Measurements from ENCODE around the gene MUSK.
"Not testable (repeated sequence)": the region's sequence is repeated elsewhere in the genome, so short reads cannot be mapped to it uniquely, and the experiment has no call there.

MUSK gene

GRCh38 chr9:110810262-110810976, 141.8 kb downstream of the MUSK start:
- no peak for DNase-seq (ENCODE audit: low read depth)

- DNase-seq (ENCODE audit: low read depth): no peak
Measured at GRCh38 chr9:110812886-110813285, 144.3 kb downstream of the MUSK start.

- DNase-seq (ENCODE audit: low read depth): no peak
Measured at GRCh38 chr9:110814159-110814558, 145.6 kb downstream of the MUSK start.

GRCh38 chr9:110815361-110815760, 146.8 kb downstream of the MUSK start:
- DNase-seq (ENCODE audit: low read depth): no peak

GRCh38 chr9:110820381-110820780, 151.8 kb downstream of the MUSK start:
- DNase-seq (ENCODE audit: low read depth): no peak

GRCh38 chr9:110821064-110821463, 152.5 kb downstream of the MUSK start:
- DNase-seq (ENCODE audit: low read depth): no peak

GRCh38 chr9:110825129-110825528, 156.5 kb downstream of the MUSK start:
- DNase-seq (ENCODE audit: low read depth): not testable (repeated sequence)

GRCh38 chr9:110825950-110826349, 157.4 kb downstream of the MUSK start:
- DNase-seq (ENCODE audit: low read depth): no peak

- DNase-seq (ENCODE audit: low read depth): not testable (repeated sequence)
Measured at GRCh38 chr9:110826400-110826799, 157.8 kb downstream of the MUSK start.

GRCh38 chr9:110828264-110828663, 159.7 kb downstream of the MUSK start:
- no peak for DNase-seq (ENCODE audit: low read depth)

GRCh38 chr9:110830495-110830894, 161.9 kb downstream of the MUSK start:
- no peak for DNase-seq (ENCODE audit: low read depth)

- no peak for DNase-seq (ENCODE audit: low read depth)
Measured at GRCh38 chr9:110832926-110833325, 164.3 kb downstream of the MUSK start.

GRCh38 chr9:110835404-110835803, 166.8 kb downstream of the MUSK start:
- DNase-seq (ENCODE audit: low read depth): no peak

- DNase-seq (ENCODE audit: low read depth): no peak
Measured at GRCh38 chr9:110835859-110836271, 167.3 kb downstream of the MUSK start.

GRCh38 chr9:110837401-110838005, 168.9 kb downstream of the MUSK start:
- DNase-seq (ENCODE audit: low read depth): no peak

GRCh38 chr9:110842169-110842568, 173.6 kb downstream of the MUSK start:
- no peak for DNase-seq (ENCODE audit: low read depth)

- no peak for DNase-seq (ENCODE audit: low read depth)
Measured at GRCh38 chr9:110842986-110843385, 174.4 kb downstream of the MUSK start.

- DNase-seq (ENCODE audit: low read depth): no peak
Measured at GRCh38 chr9:110844121-110844520, 175.5 kb downstream of the MUSK start.

- DNase-seq (ENCODE audit: low read depth): no peak
Measured at GRCh38 chr9:110846215-110846614, 177.6 kb downstream of the MUSK start.

- DNase-seq (ENCODE audit: low read depth): no peak
Measured at GRCh38 chr9:110847671-110848070, 179.1 kb downstream of the MUSK start.

- DNase-seq (ENCODE audit: low read depth): no peak
Measured at GRCh38 chr9:110850401-110851135, 182.0 kb downstream of the MUSK start.

Data from stimulated activated CD8-positive, alpha-beta memory T cell treated with anti-CD3 and anti-CD28 coated beads, Interleukin-12 subunit alpha, Interleukin-12 subunit beta, amount 100 ng/mL, for 4 hours (primary cell).